PC-9 (cell line): ENCODE measurements around the gene CD14. TPM values are rescaled to one million over a fixed set of nuclear protein-coding genes. Genes with fewer than 3 reads are reported as not detected.
A peak's percentile ranks its signal among the peaks of the same experiment; 100 is the strongest.

Experiments used
- BruUV-seq: library from RNA; stranded (reverse); fragments of 400-500 nt; replicated peaks from 2 replicates; lab custom pipeline; 2021; lab: Mats Ljungman, UMichigan
- CTCF ChIA-PET: fragments of 300-600 bp; sonication (Branson Sonifier 250); formaldehyde crosslinking; loops from one replicate; lab custom pipeline; 2022; ENCODE audit warnings: antibody characterized with exemption; lab: Charles Lee
- POLR2A ChIA-PET: fragments of 300-600 bp; sonication (Branson Sonifier 250); formaldehyde crosslinking; loops from one replicate; lab custom pipeline; 2022; ENCODE audit warnings: antibody characterized with exemption; ENCODE audit not compliant: unreplicated experiment; lab: Charles Lee
- DNase-seq, 2 experiments: peaks; one replicate each; pipeline versions ENCODE4 v3.0.0 to v3.0.0-alpha.2; 2015 to 2022; ENCODE audit warnings: mixed read lengths in 1 of 2
- H2AFZ ChIP-seq: fragments of 200-600 bp; sonication (generic); 2 replicates; pipeline ENCODE4 v1.8.1; 2017; ENCODE audit warnings: antibody characterized with exemption
- H3F3A ChIP-seq: fragments of 200-600 bp; sonication (generic); 2 replicates; pipeline ENCODE4 v1.8.1; 2017; ENCODE audit warnings: antibody characterized with exemption, mild to moderate bottlenecking, low read depth; ENCODE audit not compliant: insufficient read depth
- H3K27ac ChIP-seq: fragments of 200-600 bp; sonication (generic); 2 replicates; pipeline ENCODE4 v1.6.1; 2016; ENCODE audit warnings: mixed run types
- H3K27me3 ChIP-seq: fragments of 200-600 bp; sonication (generic); 2 replicates; pipeline ENCODE4 v1.6.1; 2016; ENCODE audit warnings: low read depth, mixed run types; ENCODE audit not compliant: insufficient read depth
- H3K36me3 ChIP-seq: fragments of 200-600 bp; sonication (generic); 2 replicates; pipeline ENCODE4 v1.6.1; 2016; ENCODE audit warnings: low read depth, mixed run types
- H3K4me1 ChIP-seq: fragments of 200-600 bp; sonication (generic); replicated peaks from 2 replicates; pipeline ENCODE4 v1.6.1; 2016; ENCODE audit warnings: mixed run types; ENCODE audit not compliant: insufficient read depth
- H3K4me2 ChIP-seq: fragments of 200-600 bp; sonication (generic); 2 replicates; pipeline ENCODE4 v1.6.1; 2017; ENCODE audit warnings: mixed run types
- H3K4me3 ChIP-seq: fragments of 200-600 bp; sonication (generic); 2 replicates; pipeline ENCODE4 v1.6.1; 2016; ENCODE audit warnings: mixed run types
- H3K79me2 ChIP-seq: fragments of 200-600 bp; sonication (generic); 2 replicates; pipeline ENCODE4 v1.6.1; 2017; ENCODE audit warnings: low read depth, mixed run types
- H3K9me2 ChIP-seq: fragments of 200-600 bp; sonication (generic); 2 replicates; pipeline ENCODE4 v1.8.1; 2017; ENCODE audit warnings: mild to moderate bottlenecking; ENCODE audit not compliant: insufficient read depth
- H3K9me3 ChIP-seq: fragments of 200-600 bp; sonication (generic); 2 replicates; pipeline ENCODE4 v1.8.1; 2016; ENCODE audit warnings: low read depth; ENCODE audit not compliant: insufficient read depth
- H4K20me1 ChIP-seq: fragments of 200-600 bp; sonication (generic); 2 replicates; pipeline ENCODE4 v1.8.1; 2017; ENCODE audit not compliant: insufficient read depth
- CTCF ChIP-seq: fragments of 200-600 bp; sonication (generic); conservative IDR thresholded peaks from 2 replicates; pipeline ENCODE4 v1.6.1; 2017; ENCODE audit warnings: mixed run types, antibody characterized with exemption, mild to moderate bottlenecking, moderate library complexity
- EZH2 ChIP-seq: fragments of 200-600 bp; sonication (generic); IDR thresholded peaks from 2 replicates; pipeline ENCODE4 v1.8.0; 2017; ENCODE audit warnings: antibody characterized with exemption, low read depth
- intact Hi-C: fragments of 100-400 bp; cut with micrococcal nuclease; formaldehyde crosslinking; loops from one replicate; pipeline ENCODE4 v1.10.0; 2022; ENCODE audit not compliant: unreplicated experiment
- total RNA-seq: library from RNA; stranded (reverse); gene quantifications from 2 replicates; pipeline ENCODE4 v1.2.3, GENCODE V29; 2021

Gene CD14
- total RNA-seq, 1 experiment from 2014 or later, result 0.81 TPM

DNA sequence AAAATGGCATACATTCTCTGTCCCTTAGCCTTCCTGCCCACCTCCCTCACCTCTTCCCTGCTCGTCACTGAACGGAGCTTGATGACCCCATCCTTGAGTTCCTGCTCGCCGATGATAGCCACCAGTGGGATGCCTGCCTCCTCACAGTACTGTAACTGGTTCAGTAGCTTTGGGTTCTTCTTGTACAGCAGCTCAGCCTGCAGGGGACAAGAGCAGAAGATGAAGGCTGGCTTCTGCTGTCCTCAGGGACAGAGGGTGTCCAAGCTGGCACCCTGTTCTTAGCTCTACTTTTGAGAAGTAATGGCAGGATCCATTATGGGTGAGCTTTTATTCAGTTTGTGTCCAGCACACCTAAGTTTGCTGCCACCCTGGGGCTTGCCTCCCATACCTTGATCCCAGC, 41.7 kb upstream of the CD14 start:
- POLR2A ChIA-PET, result interaction anchor here (0.5 to 0.7 kb wide), 3 partner anchors 25 to 322 kb away, joined by 4 to 22 read pairs (median 13); no protein-coding TSS in a partner anchor
- no peaks in the 10 kb centered on the region for H4K20me1 ChIP-seq

GRCh38 chr5:140674211-140674610, 41.2 kb upstream of the CD14 start:
- CTCF ChIA-PET, result no interaction called here

More for the DNA sequence above, 41.7 kb upstream of the CD14 start:
- BruUV-seq, result no TSS peak
- Histone ChIP-seq H3K9me2 (no peaks in the 10 kb centered on the region), H3K4me3 (no peak overlapping the region), H3K36me3 (peaks cover 7% of the 10 kb centered on the region; the same call in 1 of the 2 replicates), H3K4me1 (no peaks in the 10 kb centered on the region), H3F3A (peaks cover 3% of the 10 kb centered on the region; the same call in 1 of the 2 replicates), H2AFZ (no peak overlapping the region), H3K27me3 (no peaks in the 10 kb centered on the region), H3K4me2 (no peak overlapping the region), H3K9me3 (no peaks in the 10 kb centered on the region), H3K79me2 (no peaks in the 10 kb centered on the region), H3K27ac (no peak overlapping the region)
- intact Hi-C loops, result no loop called here
- TF ChIP-seq EZH2, result no peak
- no peak for TF ChIP-seq CTCF
- CTCF ChIA-PET, result no interaction called here
- DNase-seq, result no peak

GRCh38 chr5:140673187-140673976, 40.4 kb upstream of the CD14 start, which contains the start of gene DND1:
DND1 (minus strand) TSS chr5:140673576; CDS start chr5:140673542, 34 bp downstream.
- H3K79me2 ChIP-seq, result no peaks in the 10 kb centered on the region
- peaks cover 3% of the 10 kb centered on the region; the same call in 1 of the 2 replicates for H3F3A ChIP-seq
- H3K27ac ChIP-seq, result no peak within 1 kb of the TSS
- no peak within 1 kb of the TSS for H2AFZ ChIP-seq
- peaks cover 16% of the 10 kb centered on the region; the same call in 1 of the 2 replicates for H3K36me3 ChIP-seq
- intact Hi-C loops, result no loop called here
- no peaks in the 10 kb centered on the region for H4K20me1 ChIP-seq
- ChIA-PET POLR2A (no interaction called here), CTCF (no interaction called here)
- no peaks in the 10 kb centered on the region for H3K9me2 ChIP-seq
- no peaks in the 10 kb centered on the region for H3K4me1 ChIP-seq
- DNase-seq, result no peak
- H3K4me2 ChIP-seq, result no peak within 1 kb of the TSS
- no peak for TF ChIP-seq EZH2
- no peak for TF ChIP-seq CTCF
- no peak within 1 kb of the TSS for H3K4me3 ChIP-seq
- no peaks in the 10 kb centered on the region for H3K9me3 ChIP-seq
- H3K27me3 ChIP-seq, result no peaks in the 10 kb centered on the region
- no TSS peak for BruUV-seq

More at GRCh38 chr5:140674211-140674610, 41.2 kb upstream of the CD14 start:
- Histone ChIP-seq H3K9me3 (no peaks in the 10 kb centered on the region), H3K4me2 (no peak overlapping the region), H3K27me3 (no peaks in the 10 kb centered on the region), H3F3A (peaks cover 3% of the 10 kb centered on the region; the same call in 1 of the 2 replicates), H3K4me1 (no peaks in the 10 kb centered on the region), H3K4me3 (no peak overlapping the region), H4K20me1 (no peaks in the 10 kb centered on the region), H3K9me2 (no peaks in the 10 kb centered on the region), H3K27ac (no peak overlapping the region), H3K79me2 (no peaks in the 10 kb centered on the region), H2AFZ (no peak overlapping the region), H3K36me3 (peaks cover 8% of the 10 kb centered on the region; the same call in 1 of the 2 replicates)
- BruUV-seq, result TSS peak; percentile 37
- POLR2A ChIA-PET, result interaction anchor here (0.5 kb wide), 1 partner anchor 37 kb away, joined by 4 read pairs; no protein-coding TSS in a partner anchor
- DNase-seq, result no peak
- intact Hi-C loops, result no loop called here
- TF ChIP-seq CTCF (no peak), EZH2 (no peak)
